HG03139 (cell line): ENCODE results near the gene RASGEF1C.
"Not testable (repeated sequence)": the region's sequence is repeated elsewhere in the genome, so short reads cannot be mapped to it uniquely, and the experiment has no call there.

Experiments used
- ATAC-seq: cut with Tn5 transposase; IDR thresholded peaks from one replicate; pipeline ENCODE4 v1.9.1; 2021; ENCODE audit not compliant: unreplicated experiment

RASGEF1C gene

GRCh38 chr5:180124662-180125061, 84.3 kb downstream of the RASGEF1C start:
- not testable (repeated sequence) for ATAC-seq

- no peak for ATAC-seq
These were observed 86.1 kb downstream of the RASGEF1C start for GRCh38 chr5:180122875-180123274.

GRCh38 chr5:180121826-180122413, 87.1 kb downstream of the RASGEF1C start:
- no peak for ATAC-seq

GRCh38 chr5:180120237-180121101, 88.5 kb downstream of the RASGEF1C start:
- no peak for ATAC-seq

- ATAC-seq = no peak
These were observed 89.1 kb downstream of the RASGEF1C start for GRCh38 chr5:180119903-180120236.

GRCh38 chr5:180119031-180119902, 89.7 kb downstream of the RASGEF1C start:
- ATAC-seq = no peak

GRCh38 chr5:180118391-180118791, 90.6 kb downstream of the RASGEF1C start:
- no peak for ATAC-seq

- ATAC-seq = no peak
These were observed 91.8 kb downstream of the RASGEF1C start for GRCh38 chr5:180117000-180117725.

- no peak for ATAC-seq
These were observed 92.7 kb downstream of the RASGEF1C start for GRCh38 chr5:180116077-180116999.

- ATAC-seq = no peak
These were observed 93.5 kb downstream of the RASGEF1C start for GRCh38 chr5:180115326-180116076.

- ATAC-seq = no peak
These were observed 94.6 kb downstream of the RASGEF1C start for GRCh38 chr5:180114304-180115003.

- no peak for ATAC-seq
These were observed 95.2 kb downstream of the RASGEF1C start for GRCh38 chr5:180113660-180114303.

- ATAC-seq = no peak
These were observed 96.7 kb downstream of the RASGEF1C start for GRCh38 chr5:180112181-180112861.

- ATAC-seq = no peak
These were observed 97.6 kb downstream of the RASGEF1C start for GRCh38 chr5:180111273-180112002.

GRCh38 chr5:180109920-180110319, 99.1 kb downstream of the RASGEF1C start:
- ATAC-seq = no peak

- no peak for ATAC-seq
These were observed 102.0 kb downstream of the RASGEF1C start for GRCh38 chr5:180107005-180107404.

- no peak for ATAC-seq
These were observed 103.1 kb downstream of the RASGEF1C start for GRCh38 chr5:180105827-180106312.
